NCI-H128 (cell line): ENCODE data around the gene SRRM3.
"Not testable (repeated sequence)": the region's sequence is repeated elsewhere in the genome, so short reads cannot be mapped to it uniquely, and the experiment has no call there.

Experiments used
- DNase-seq: peaks from one replicate; lab custom pipeline; 2025; ENCODE audit not compliant: unreplicated experiment; lab: John Stamatoyannopoulos, UW

Gene SRRM3

DNA sequence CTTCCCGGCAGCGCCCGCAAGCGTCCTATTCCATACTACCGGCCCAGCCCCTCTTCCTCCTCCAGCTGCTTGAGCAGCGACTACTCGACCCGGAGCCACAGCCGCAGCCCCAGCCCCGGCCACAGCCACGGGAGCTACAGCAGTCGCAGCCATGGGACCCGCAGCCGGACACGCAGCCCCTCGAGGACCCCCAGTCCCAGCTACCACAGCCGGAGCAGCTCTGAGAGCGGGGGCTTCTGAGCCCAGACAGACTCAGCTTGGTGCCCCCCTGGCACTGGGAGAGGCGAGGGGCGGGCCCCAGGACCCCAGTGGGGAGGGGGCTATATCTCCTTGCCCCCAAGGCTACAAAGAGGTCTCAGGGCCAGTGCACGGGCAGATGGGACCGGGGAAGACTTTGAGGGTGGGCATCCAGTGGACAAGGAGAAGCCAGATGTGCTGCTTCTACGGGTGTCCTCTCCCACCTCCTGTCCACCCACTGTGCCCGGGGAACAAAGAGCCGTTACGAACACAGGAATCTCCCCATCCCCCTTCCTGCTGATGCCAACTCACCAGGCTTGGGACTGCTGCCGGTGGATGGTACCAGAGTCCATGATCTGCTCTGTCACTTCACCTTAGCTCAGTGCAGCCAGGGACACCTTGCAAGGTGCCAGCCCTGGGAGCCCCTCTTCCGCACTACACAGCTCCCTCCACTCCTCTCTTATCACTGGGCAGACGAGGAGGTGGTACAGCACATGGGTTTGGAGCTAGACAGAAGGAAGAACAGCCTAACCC lies 84.1 kb downstream of the SRRM3 start:
- no peak for DNase-seq

- no peak for DNase-seq
These were observed 85.2 kb downstream of the SRRM3 start for GRCh38 chr7:76286842-76287403.

DNA sequence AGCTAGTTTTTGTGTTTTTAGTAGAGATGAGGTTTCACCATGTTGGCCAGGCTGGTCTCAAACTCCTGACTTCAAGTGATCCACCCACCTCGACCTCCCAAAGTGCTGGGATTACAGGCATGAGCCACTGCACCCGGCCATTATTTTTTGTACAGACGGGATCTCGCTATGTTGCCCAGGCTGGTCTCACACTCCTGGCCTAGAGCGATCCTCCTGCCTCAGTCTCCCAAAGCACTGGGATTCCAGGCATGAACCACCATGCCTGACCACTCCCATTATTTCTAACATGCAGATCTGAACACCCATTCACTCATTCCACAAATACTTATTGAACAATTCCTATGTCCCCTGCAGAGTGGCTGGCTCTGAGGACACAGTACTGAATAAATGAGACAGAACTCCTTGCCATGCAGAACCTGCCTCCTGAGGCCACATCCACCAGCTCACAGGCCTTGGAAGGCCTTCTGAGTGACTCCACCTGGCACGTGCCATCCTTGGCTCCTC lies 89.2 kb downstream of the SRRM3 start:
- not testable (repeated sequence) for DNase-seq

DNA sequence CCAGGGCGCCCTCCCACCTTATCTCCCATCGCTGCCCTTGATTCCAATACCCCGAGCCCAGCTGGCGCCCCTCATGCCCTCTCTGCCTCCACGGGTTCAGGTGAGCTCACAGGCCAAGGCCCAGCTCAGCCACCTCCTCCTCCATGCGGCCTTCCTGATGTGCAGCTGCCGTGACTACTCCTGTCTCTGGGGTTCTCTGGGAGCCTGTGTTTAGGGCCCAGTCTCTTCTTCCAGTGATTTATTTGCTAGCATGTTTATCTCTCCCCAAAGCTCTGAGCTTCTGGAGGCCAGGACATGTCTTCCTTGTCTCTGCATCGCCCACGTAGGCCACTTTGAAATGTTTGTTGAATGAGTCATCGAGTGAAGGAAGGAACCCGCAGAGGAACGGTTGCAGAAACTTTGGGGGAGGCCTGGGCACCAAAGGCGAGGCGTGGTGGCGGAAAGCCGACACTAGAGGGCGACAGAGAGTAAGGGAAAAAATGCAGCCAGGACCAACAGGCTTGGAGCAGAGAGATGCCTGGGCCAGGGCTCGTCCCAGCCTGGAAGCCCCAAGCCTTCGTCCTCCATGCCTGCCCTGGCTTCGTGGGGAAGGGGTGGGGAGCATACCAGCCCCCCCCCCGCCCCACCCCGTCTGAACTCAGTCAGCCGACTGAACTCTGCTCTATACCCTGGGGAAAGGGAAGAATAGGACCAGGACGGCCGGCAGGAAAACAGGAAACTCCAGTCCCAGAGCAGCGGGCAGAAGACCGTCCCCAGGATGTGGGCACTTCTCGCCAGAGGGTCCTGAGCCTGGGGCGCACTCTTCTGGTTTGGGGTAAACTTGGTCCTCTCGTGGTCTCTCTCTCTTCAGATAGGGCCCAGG lies 89.9 kb downstream of the SRRM3 start:
- peak; percentile 83 for DNase-seq

- DNase-seq = no peak
These were observed 90.5 kb downstream of the SRRM3 start for GRCh38 chr7:76292213-76292573.

DNA sequence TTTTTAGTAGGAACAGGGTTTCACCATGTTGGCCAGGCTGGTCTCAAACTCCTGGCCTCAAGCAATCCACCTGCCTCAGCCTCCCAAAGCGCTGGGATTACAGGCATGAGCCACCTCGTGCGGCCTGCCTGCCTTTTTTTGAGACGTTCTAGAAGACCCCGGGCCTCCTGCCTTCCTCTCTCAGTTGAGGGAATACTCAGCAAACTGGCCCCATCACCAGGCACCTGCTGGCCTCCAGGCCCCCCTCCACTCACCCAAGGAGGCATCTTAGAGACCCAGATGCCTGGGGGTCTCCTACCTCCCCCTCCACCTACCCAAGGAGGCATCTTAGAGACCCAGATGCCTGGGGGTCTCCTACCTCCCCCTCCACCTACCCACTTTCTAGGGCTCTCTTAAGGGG lies 91.2 kb downstream of the SRRM3 start:
- DNase-seq = not testable (repeated sequence)

- no peak for DNase-seq
These were observed 91.8 kb downstream of the SRRM3 start for GRCh38 chr7:76293407-76293901.

DNA sequence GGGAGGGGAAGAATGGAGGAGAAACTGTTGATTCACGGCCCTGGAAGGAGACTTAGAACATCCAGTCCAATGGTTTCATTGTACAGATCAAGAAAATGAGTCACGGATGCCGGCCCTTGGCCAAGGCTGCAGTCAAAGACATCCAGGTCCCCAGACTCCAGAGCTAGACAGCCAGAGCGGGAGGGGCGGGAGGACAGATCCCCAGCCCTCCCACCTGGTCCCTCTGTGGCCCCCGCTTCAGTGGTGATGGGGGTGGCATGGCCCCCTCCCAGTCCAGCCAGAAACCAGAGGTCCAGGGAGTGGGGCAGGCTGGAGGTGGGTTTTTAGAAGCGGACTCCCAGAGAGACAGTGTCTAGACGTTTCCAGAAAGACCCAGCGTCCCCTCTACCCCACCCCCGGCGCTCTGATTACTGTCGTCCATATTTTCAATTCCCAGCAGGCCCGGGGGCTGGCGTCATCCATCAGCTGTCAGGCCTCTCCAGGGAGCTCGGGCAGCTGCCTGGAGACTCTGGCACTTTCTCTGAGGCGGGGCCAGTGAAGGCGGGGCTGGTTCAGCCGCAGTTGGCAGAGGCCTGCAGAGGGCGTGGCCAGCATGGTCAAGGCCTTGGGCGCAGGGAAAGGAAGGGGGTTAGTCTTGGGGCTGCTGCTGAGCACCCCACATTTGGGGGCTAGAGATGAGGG lies 92.8 kb downstream of the SRRM3 start:
- peak; percentile 83 for DNase-seq

DNA sequence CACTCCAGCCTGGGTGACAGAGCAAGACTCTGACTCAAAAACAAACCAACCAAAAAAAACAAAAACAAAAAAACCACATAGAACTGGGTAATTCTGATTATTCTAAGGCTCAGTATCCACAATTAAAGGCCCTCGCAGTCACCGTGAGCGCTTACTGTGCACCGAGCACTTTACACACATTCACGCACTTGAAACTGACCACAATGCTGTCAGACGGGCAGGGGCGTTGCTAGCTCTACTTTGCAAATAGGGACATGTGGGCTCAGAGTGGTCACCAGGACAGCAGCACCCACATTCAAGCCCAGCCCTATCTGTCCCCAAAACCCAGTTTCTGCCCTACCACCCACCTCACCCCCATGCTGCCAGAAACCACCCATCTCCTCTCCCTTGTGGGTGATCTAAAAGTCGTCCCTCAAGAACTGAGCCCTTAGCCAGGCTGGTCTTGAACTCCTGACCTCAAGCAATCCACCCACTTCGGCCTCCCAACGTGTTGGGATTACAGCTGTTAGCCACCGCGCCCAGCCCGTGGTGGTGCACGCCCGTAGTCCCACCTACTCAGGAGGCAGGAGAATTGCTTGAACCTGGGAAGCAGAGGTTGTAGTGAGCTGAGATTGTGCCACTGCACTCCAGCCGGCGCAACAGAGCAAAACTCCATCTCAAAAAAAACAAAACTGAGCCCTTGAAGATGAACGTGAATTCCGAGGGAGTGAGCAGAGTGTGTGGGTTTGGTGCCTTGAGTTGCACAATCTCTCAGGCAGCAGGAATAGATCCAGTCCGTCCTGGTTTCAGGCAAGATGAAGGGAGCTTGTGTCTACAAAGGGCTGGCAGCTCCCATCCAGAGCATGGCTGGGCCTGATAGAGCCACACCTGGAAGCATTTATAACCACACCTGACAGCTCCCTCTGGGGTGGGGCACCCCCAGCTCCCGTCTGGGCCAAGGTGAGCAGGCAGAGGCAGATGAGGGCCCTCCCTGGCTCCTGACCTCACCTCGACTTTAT lies 95.3 kb downstream of the SRRM3 start:
- no peak for DNase-seq

DNA sequence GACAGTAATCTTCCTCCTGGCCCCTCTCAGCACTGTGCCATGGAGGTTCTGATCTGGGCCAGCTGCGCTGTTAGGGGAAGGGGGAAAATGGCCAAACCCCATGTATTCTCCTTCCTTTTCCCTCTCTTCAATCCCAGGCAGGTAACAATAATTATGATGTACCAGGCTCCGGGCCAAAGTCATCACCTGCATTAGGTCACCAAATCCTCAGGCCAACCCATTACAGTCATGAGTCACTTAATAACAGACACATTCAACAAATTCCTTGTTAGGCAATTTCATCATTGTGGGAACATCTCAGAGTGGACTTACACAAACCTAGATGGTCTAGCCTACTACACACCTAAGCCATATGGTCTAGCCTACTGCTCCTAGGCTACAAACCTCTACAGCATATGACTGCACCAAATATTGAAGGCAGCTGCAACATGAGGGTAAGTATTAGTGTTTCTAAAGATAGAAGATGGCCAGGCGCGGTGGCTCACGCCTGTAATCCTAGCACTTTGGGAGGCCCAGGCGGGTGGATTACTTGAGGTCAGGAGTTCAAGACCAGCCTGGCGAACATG lies 98.6 kb downstream of the SRRM3 start:
- DNase-seq = no peak

DNA sequence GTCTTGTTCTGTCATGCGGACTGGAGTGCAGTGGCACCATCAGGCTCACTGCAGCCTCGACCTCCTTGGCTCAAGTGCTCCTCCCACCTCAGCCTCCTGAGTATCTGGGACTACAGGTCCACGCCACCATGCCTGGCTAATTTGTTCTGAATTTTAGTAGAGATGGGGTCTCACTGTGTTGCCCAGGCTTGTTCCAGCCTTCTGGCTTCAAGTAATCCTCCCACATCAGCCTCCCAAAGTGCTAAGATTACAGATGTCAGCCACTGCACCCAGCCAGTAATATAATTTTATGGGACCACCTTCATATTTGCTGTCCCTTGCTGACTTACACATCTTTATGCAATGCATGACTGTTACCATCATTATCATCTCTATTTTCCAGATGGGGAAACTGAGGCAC lies 99.3 kb downstream of the SRRM3 start:
- no peak for DNase-seq

- DNase-seq = peak; percentile 67
These were observed 100.9 kb downstream of the SRRM3 start, which contains the start of gene HSPB1 for GRCh38 chr7:76302347-76303201. Gene HSPB1, plus strand, starts transcription at chr7:76302673. Its CDS starts 40 bp downstream, at chr7:76302713.

DNA sequence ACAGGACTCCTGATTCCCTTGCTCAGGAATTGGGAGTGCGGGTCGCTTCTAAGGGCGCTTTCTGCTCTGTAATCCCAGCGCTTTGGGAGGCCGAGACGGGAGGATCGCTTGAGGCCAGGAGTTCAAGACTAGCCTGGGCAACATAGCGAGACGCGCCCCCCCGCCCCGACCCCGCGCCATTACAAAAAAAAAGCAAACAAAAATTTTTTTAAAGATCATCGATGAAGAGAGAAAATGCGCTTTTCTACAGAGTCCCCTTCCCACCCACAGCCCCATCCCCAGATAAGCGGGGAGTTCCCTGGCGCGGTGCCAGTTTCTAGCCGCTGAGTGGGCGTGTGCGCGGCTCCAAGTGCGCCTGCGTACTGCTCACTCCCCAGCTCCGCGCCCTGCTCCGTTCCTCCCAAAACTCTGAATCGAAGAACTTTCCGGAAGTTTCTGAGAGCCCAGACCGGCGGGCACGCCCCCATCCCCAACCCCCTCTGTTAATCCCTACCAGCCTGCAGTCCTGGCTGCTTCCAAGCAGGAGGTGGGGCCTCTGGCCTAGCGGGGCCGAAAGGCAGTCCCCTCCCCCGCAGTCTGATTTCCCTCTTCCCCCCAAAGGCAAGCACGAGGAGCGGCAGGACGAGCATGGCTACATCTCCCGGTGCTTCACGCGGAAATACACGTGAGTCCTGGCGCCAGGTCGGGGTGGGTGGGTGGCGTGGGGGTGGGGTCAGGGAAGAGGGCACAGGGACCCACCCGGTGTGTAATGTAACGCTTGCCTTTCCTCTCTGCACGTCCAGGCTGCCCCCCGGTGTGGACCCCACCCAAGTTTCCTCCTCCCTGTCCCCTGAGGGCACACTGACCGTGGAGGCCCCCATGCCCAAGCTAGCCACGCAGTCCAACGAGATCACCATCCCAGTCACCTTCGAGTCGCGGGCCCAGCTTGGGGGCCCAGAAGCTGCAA lies 101.8 kb downstream of the SRRM3 start:
- peak; percentile 37 for DNase-seq

DNA sequence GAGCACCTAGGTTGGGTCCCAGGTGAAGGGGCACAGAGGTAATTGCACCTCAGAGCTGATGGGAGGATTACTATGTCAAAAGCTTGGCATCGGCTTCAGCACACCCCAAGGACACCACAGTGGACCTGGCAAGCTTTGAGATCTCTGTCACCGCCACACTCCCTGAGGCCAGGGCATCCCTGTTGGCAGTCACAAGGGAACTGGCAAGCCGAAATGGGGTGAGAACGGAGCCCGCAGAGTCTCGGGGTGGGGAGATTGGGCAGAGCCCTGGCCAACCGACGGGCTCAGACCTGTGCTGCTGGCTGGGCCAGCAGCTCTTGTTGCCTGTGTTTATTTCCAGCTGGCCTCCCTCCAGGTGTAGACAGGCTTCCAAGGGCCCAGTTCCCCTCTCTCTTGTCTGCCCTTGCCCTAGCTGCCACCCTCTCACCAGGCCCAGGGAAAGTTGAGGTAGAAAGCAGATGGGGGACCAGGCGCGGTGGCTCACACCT lies 103.2 kb downstream of the SRRM3 start:
- no peak for DNase-seq

GRCh38 chr7:76308874-76309273 lies 107.2 kb downstream of the SRRM3 start:
- not testable (repeated sequence) for DNase-seq

GRCh38 chr7:76309341-76310101 lies 107.8 kb downstream of the SRRM3 start:
- not testable (repeated sequence) for DNase-seq
